ENCODE data around the gene SLC30A2.

SLC30A2 gene

GRCh38 chr1:26031611-26032220, 14.2 kb downstream of the SLC30A2 start:
- H3K79me2 ChIP-seq (ENCODE audit: control insufficient read depth, insufficient read depth, low read length) = no peaks in the 10 kb centered on the region
- no CpG with 5 or more reads among the region's 3 CpGs for WGBS (ENCODE audit: extremely low coverage, insufficient coverage, low lambda C conversion rate)
- H3K18ac ChIP-seq (ENCODE audit: low read length) = no peak overlapping the region
- no peak for DNase-seq
- no peak overlapping the region for H3K4ac ChIP-seq (ENCODE audit: low read depth, low read length)
- H3K56ac ChIP-seq (ENCODE audit: low read length) = no peak overlapping the region
- no peaks in the 10 kb centered on the region for H3K36me3 ChIP-seq (ENCODE audit: control insufficient read depth, insufficient read depth, low read length)
- H3K27me3 ChIP-seq (ENCODE audit: insufficient read depth, low read length, poor library complexity) = no peaks in the 10 kb centered on the region
- no peak overlapping the region for H2BK15ac ChIP-seq (replicated peaks; ENCODE audit: low read depth)
- H3K4me3 ChIP-seq (ENCODE audit: low read length) = no peak overlapping the region
- H2BK5ac ChIP-seq (ENCODE audit: low read length) = no peak overlapping the region
- no peak overlapping the region for H3K4me2 ChIP-seq (ENCODE audit: low read length)
- no peaks in the 10 kb centered on the region for H3K79me1 ChIP-seq (ENCODE audit: low read length)
- no peak overlapping the region for H3K9ac ChIP-seq (ENCODE audit: low read length)
- H3K23ac ChIP-seq (ENCODE audit: low read length) = no peak overlapping the region
- no peak overlapping the region for H2AK5ac ChIP-seq (ENCODE audit: low read length)
- no peak overlapping the region for H4K8ac ChIP-seq (ENCODE audit: low read depth, low read length)
- no peaks in the 10 kb centered on the region for H3K4me1 ChIP-seq (ENCODE audit: control insufficient read depth, low read depth, low read length)
- H3K27ac ChIP-seq (ENCODE audit: low read depth, low read length) = no peak overlapping the region
- no peak overlapping the region for H2BK120ac ChIP-seq (ENCODE audit: low read depth, low read length)
- no peak overlapping the region for H4K5ac ChIP-seq (ENCODE audit: low read length)

GRCh38 chr1:26031196-26031595, 14.7 kb downstream of the SLC30A2 start:
- Histone ChIP-seq H3K27me3 (ENCODE audit: insufficient read depth, low read length, poor library complexity) (no peaks in the 10 kb centered on the region), H3K27ac (ENCODE audit: low read depth, low read length) (no peak overlapping the region), H3K36me3 (ENCODE audit: control insufficient read depth, insufficient read depth, low read length) (no peaks in the 10 kb centered on the region), H3K4me2 (ENCODE audit: low read length) (no peak overlapping the region), H3K56ac (ENCODE audit: low read length) (no peak overlapping the region), H4K8ac (ENCODE audit: low read depth, low read length) (no peak overlapping the region), H2AK5ac (ENCODE audit: low read length) (no peak overlapping the region), H4K5ac (ENCODE audit: low read length) (no peak overlapping the region), H3K23ac (ENCODE audit: low read length) (no peak overlapping the region), H3K18ac (ENCODE audit: low read length) (no peak overlapping the region), H2BK5ac (ENCODE audit: low read length) (no peak overlapping the region), H3K9ac (ENCODE audit: low read length) (no peak overlapping the region), H3K4ac (ENCODE audit: low read depth, low read length) (no peak overlapping the region), H3K4me1 (ENCODE audit: control insufficient read depth, low read depth, low read length) (no peaks in the 10 kb centered on the region), H3K79me1 (ENCODE audit: low read length) (no peaks in the 10 kb centered on the region), H2BK15ac (replicated peaks; ENCODE audit: low read depth) (no peak overlapping the region), H3K79me2 (ENCODE audit: control insufficient read depth, insufficient read depth, low read length) (no peaks in the 10 kb centered on the region), H3K4me3 (ENCODE audit: low read length) (no peak overlapping the region), H2BK120ac (ENCODE audit: low read depth, low read length) (no peak overlapping the region)
- DNase-seq = no peak
- WGBS (ENCODE audit: extremely low coverage, insufficient coverage, low lambda C conversion rate) = no CpG with 5 or more reads among the region's 4 CpGs

- Histone ChIP-seq H2BK5ac (ENCODE audit: low read length) (no peak overlapping the region), H3K27ac (ENCODE audit: low read depth, low read length) (no peak overlapping the region), H3K18ac (ENCODE audit: low read length) (no peak overlapping the region), H4K5ac (ENCODE audit: low read length) (no peak overlapping the region), H3K79me2 (ENCODE audit: control insufficient read depth, insufficient read depth, low read length) (no peaks in the 10 kb centered on the region), H2AK5ac (ENCODE audit: low read length) (no peak overlapping the region), H3K27me3 (ENCODE audit: insufficient read depth, low read length, poor library complexity) (no peaks in the 10 kb centered on the region), H2BK120ac (ENCODE audit: low read depth, low read length) (no peak overlapping the region), H3K56ac (ENCODE audit: low read length) (no peak overlapping the region), H3K4me2 (ENCODE audit: low read length) (no peak overlapping the region), H3K4me1 (ENCODE audit: control insufficient read depth, low read depth, low read length) (no peaks in the 10 kb centered on the region), H3K4ac (ENCODE audit: low read depth, low read length) (no peak overlapping the region), H3K23ac (ENCODE audit: low read length) (no peak overlapping the region), H2BK15ac (replicated peaks; ENCODE audit: low read depth) (no peak overlapping the region), H3K9ac (ENCODE audit: low read length) (no peak overlapping the region), H3K36me3 (ENCODE audit: control insufficient read depth, insufficient read depth, low read length) (no peaks in the 10 kb centered on the region), H3K4me3 (ENCODE audit: low read length) (no peak overlapping the region), H3K79me1 (ENCODE audit: low read length) (no peaks in the 10 kb centered on the region), H4K8ac (ENCODE audit: low read depth, low read length) (no peak overlapping the region)
- DNase-seq = peak; percentile 55
- no CpG with 5 or more reads among the region's 7 CpGs for WGBS (ENCODE audit: extremely low coverage, insufficient coverage, low lambda C conversion rate)
Observed at GRCh38 chr1:26029864-26030481, 15.9 kb downstream of the SLC30A2 start.

GRCh38 chr1:26029054-26029863, 16.7 kb downstream of the SLC30A2 start:
- H3K56ac ChIP-seq (ENCODE audit: low read length) = no peak overlapping the region
- no CpG with 5 or more reads among the region's 15 CpGs for WGBS (ENCODE audit: extremely low coverage, insufficient coverage, low lambda C conversion rate)
- H3K4me3 ChIP-seq (ENCODE audit: low read length) = no peak overlapping the region
- no peak overlapping the region for H2BK15ac ChIP-seq (replicated peaks; ENCODE audit: low read depth)
- no peak overlapping the region for H3K4me2 ChIP-seq (ENCODE audit: low read length)
- no peak overlapping the region for H4K5ac ChIP-seq (ENCODE audit: low read length)
- no peaks in the 10 kb centered on the region for H3K4me1 ChIP-seq (ENCODE audit: control insufficient read depth, low read depth, low read length)
- DNase-seq = no peak
- H4K8ac ChIP-seq (ENCODE audit: low read depth, low read length) = no peak overlapping the region
- no peak overlapping the region for H3K23ac ChIP-seq (ENCODE audit: low read length)
- H2BK5ac ChIP-seq (ENCODE audit: low read length) = no peak overlapping the region
- H3K9ac ChIP-seq (ENCODE audit: low read length) = no peak overlapping the region
- H3K4ac ChIP-seq (ENCODE audit: low read depth, low read length) = no peak overlapping the region
- no peaks in the 10 kb centered on the region for H3K79me2 ChIP-seq (ENCODE audit: control insufficient read depth, insufficient read depth, low read length)
- H3K18ac ChIP-seq (ENCODE audit: low read length) = no peak overlapping the region
- H3K27me3 ChIP-seq (ENCODE audit: insufficient read depth, low read length, poor library complexity) = no peaks in the 10 kb centered on the region
- no peak overlapping the region for H3K27ac ChIP-seq (ENCODE audit: low read depth, low read length)
- no peak overlapping the region for H2BK120ac ChIP-seq (ENCODE audit: low read depth, low read length)
- no peaks in the 10 kb centered on the region for H3K79me1 ChIP-seq (ENCODE audit: low read length)
- H2AK5ac ChIP-seq (ENCODE audit: low read length) = no peak overlapping the region
- no peaks in the 10 kb centered on the region for H3K36me3 ChIP-seq (ENCODE audit: control insufficient read depth, insufficient read depth, low read length)

GRCh38 chr1:26028490-26028980, 17.4 kb downstream of the SLC30A2 start:
- H3K27me3 ChIP-seq (ENCODE audit: insufficient read depth, low read length, poor library complexity) = no peaks in the 10 kb centered on the region
- H3K4me3 ChIP-seq (ENCODE audit: low read length) = no peak overlapping the region
- no peak overlapping the region for H4K5ac ChIP-seq (ENCODE audit: low read length)
- no peak overlapping the region for H4K8ac ChIP-seq (ENCODE audit: low read depth, low read length)
- no peak overlapping the region for H3K18ac ChIP-seq (ENCODE audit: low read length)
- no peaks in the 10 kb centered on the region for H3K4me1 ChIP-seq (ENCODE audit: control insufficient read depth, low read depth, low read length)
- no peaks in the 10 kb centered on the region for H3K79me1 ChIP-seq (ENCODE audit: low read length)
- DNase-seq = no peak
- H2BK15ac ChIP-seq (replicated peaks; ENCODE audit: low read depth) = no peak overlapping the region
- no peak overlapping the region for H2BK120ac ChIP-seq (ENCODE audit: low read depth, low read length)
- no peak overlapping the region for H3K56ac ChIP-seq (ENCODE audit: low read length)
- H3K79me2 ChIP-seq (ENCODE audit: control insufficient read depth, insufficient read depth, low read length) = no peaks in the 10 kb centered on the region
- no peak overlapping the region for H2AK5ac ChIP-seq (ENCODE audit: low read length)
- no peak overlapping the region for H2BK5ac ChIP-seq (ENCODE audit: low read length)
- H3K4ac ChIP-seq (ENCODE audit: low read depth, low read length) = no peak overlapping the region
- H3K27ac ChIP-seq (ENCODE audit: low read depth, low read length) = no peak overlapping the region
- H3K36me3 ChIP-seq (ENCODE audit: control insufficient read depth, insufficient read depth, low read length) = no peaks in the 10 kb centered on the region
- H3K23ac ChIP-seq (ENCODE audit: low read length) = no peak overlapping the region
- no peak overlapping the region for H3K9ac ChIP-seq (ENCODE audit: low read length)
- WGBS (ENCODE audit: extremely low coverage, insufficient coverage, low lambda C conversion rate) = no CpG with 5 or more reads among the region's 8 CpGs
- no peak overlapping the region for H3K4me2 ChIP-seq (ENCODE audit: low read length)
